B cell (primary cell): ENCODE measurements around the gene YAP1. TPM values are rescaled to one million over a fixed set of nuclear protein-coding genes. Genes with fewer than 3 reads are reported as not detected.

Source experiments
- ATAC-seq: fragments of 200-7000 bp; cut with Tn5 transposase; one replicate; pipeline ENCODE4 v1.10.0; 2021; ENCODE audit warnings: low read depth, mild to moderate bottlenecking, moderate number of reproducible peaks, moderate library complexity
- CTCF ChIA-PET: fragments of 350-600 bp; sonication (Branson Sonifier 250); formaldehyde crosslinking; loops from one replicate; lab custom pipeline; 2021; ENCODE audit warnings: antibody characterized with exemption, inconsistent platforms; lab: Charles Lee
- POLR2A ChIA-PET: fragments of 350-600 bp; sonication (Branson Sonifier 250); formaldehyde crosslinking; loops from one replicate; lab custom pipeline; 2021; ENCODE audit warnings: antibody characterized with exemption; lab: Charles Lee
- DNase-seq: peaks from one replicate; pipeline ENCODE4 v3.0.0; 2013
- H2AFZ ChIP-seq: 2 replicates; pipeline ENCODE4 v1.6.1; 2012; ENCODE audit warnings: mild to moderate bottlenecking, low read depth, low read length; ENCODE audit not compliant: insufficient read depth, poor library complexity, severe bottlenecking
- H3K27ac ChIP-seq, 2 donors: 1 replicate in 1 of 2; 2 replicates in 1 of 2; pipeline ENCODE4 v1.5.1; 2012 to 2013; ENCODE audit warnings: low read length in 2 of 2, mild to moderate bottlenecking in 2 of 2, moderate library complexity in 1 of 2
- H3K27me3 ChIP-seq, 4 experiments: fragments of 200-600 bp in 1 of 4; sonication (generic) in 1 of 4; replicated peaks in 1 of 4; 1 replicate in 2 of 4; 2 replicates in 2 of 4; pipeline versions ENCODE4 v1.6.1 to v1.7.0; 2013 to 2016; ENCODE audit warnings: low read length in 3 of 4, mild to moderate bottlenecking in 2 of 4, mixed read lengths in 1 of 4, moderate library complexity in 1 of 4; ENCODE audit not compliant: insufficient read depth in 4 of 4, control insufficient read depth in 3 of 4; ENCODE audit errors: control extremely low read depth in 1 of 4
- H3K36me3 ChIP-seq, 2 experiments: replicated peaks in 1 of 2; 1 replicate in 1 of 2; 2 replicates in 1 of 2; pipeline versions ENCODE4 v1.6.1 to v1.7.1; 2013; ENCODE audit warnings: low read length in 1 of 2; ENCODE audit not compliant: insufficient read depth in 2 of 2, control insufficient read depth in 1 of 2; ENCODE audit errors: control extremely low read depth in 1 of 2, extremely low read depth in 1 of 2
- H3K4me1 ChIP-seq, 2 donors: fragments of 200-600 bp in 1 of 2; sonication (generic) in 1 of 2; 1 replicate in 1 of 2; 2 replicates in 1 of 2; pipeline versions ENCODE4 v1.5.1 to v1.6.1; 2013 to 2017; ENCODE audit warnings: low read length in 2 of 2; ENCODE audit not compliant: control insufficient read depth in 2 of 2, insufficient read depth in 2 of 2
- H3K4me2 ChIP-seq: replicated peaks from 2 replicates; pipeline ENCODE3; 2012; ENCODE audit warnings: mild to moderate bottlenecking, low read depth, low read length; ENCODE audit not compliant: poor library complexity, severe bottlenecking
- H3K4me3 ChIP-seq, 5 experiments: fragments of 200-600 bp in 1 of 5; sonication (generic) in 1 of 5; 1 replicate in 3 of 5; 2 replicates in 2 of 5; pipeline versions ENCODE4 v1.5.1 to v1.7.0; 2011 to 2016; ENCODE audit warnings: low read length in 4 of 5, mild to moderate bottlenecking in 4 of 5, low read depth in 2 of 5, control low read depth in 1 of 5, moderate library complexity in 1 of 5; ENCODE audit not compliant: insufficient read depth in 1 of 5; ENCODE audit errors: control extremely low read depth in 1 of 5, extremely low read depth in 1 of 5
- H3K79me2 ChIP-seq: fragments of 200-600 bp; sonication (generic); one replicate; pipeline ENCODE4 v1.6.0; 2016; ENCODE audit warnings: low read length; ENCODE audit not compliant: control insufficient read depth, insufficient read depth
- H3K9ac ChIP-seq: fragments of 200-600 bp; sonication (generic); 2 replicates; pipeline ENCODE4 v1.6.1; 2017; ENCODE audit warnings: mild to moderate bottlenecking, low read length, moderate library complexity
- H3K9me3 ChIP-seq, 3 donors: one replicate each; pipeline versions ENCODE4 v1.6.1 to v1.7.1; 2013; ENCODE audit warnings: low read length in 2 of 3; ENCODE audit not compliant: control insufficient read depth in 2 of 3, insufficient read depth in 1 of 3; ENCODE audit errors: control extremely low read depth in 1 of 3
- H4K20me1 ChIP-seq: 2 replicates; pipeline ENCODE4 v1.6.0; 2012; ENCODE audit warnings: mild to moderate bottlenecking, low read length; ENCODE audit not compliant: insufficient read depth, control insufficient read depth, poor library complexity, severe bottlenecking
- H3K27ac Mint-ChIP-seq: one replicate; pipeline ENCODE4 v1.8.0; 2021; ENCODE audit warnings: mixed read lengths
- H3K27me3 Mint-ChIP-seq: one replicate; pipeline ENCODE4 v1.8.0; 2021; ENCODE audit warnings: mixed read lengths
- H3K4me1 Mint-ChIP-seq: one replicate; pipeline ENCODE4 v1.8.0; 2021; ENCODE audit warnings: mixed read lengths
- H3K4me3 Mint-ChIP-seq: one replicate; pipeline ENCODE4 v1.8.0; 2021; ENCODE audit warnings: mixed read lengths
- H3K9me3 Mint-ChIP-seq: one replicate; pipeline ENCODE4 v1.8.0; 2022; ENCODE audit warnings: mixed read lengths; ENCODE audit not compliant: insufficient read depth
- EZH2 ChIP-seq: IDR thresholded peaks from 2 replicates; pipeline ENCODE4 v1.6.1; 2012; ENCODE audit warnings: borderline replicate concordance, low read depth, mild to moderate bottlenecking, moderate library complexity, low read length; ENCODE audit not compliant: insufficient read depth, poor library complexity, severe bottlenecking
- WGBS: methylation state at CpG from one replicate; pipeline ENCODE4 v1.1.5; 2013; ENCODE audit warnings: missing lambda C conversion rate; ENCODE audit not compliant: insufficient coverage; 5-methylcytosine and 5-hydroxymethylcytosine counted together
- intact Hi-C: fragments of 100-400 bp; cut with micrococcal nuclease; formaldehyde crosslinking; loops from one replicate; pipeline ENCODE4 v1.10.0; 2022
- polyA plus RNA-seq: library from polyadenylated mRNA; depleted of rRNA; stranded (reverse); fragments of >200 nt; gene quantifications from 2 replicates; pipeline ENCODE4 v1.2.3, GENCODE V29; 2012
- total RNA-seq, 2 donors: library from RNA; stranded (reverse); fragments of 120-200 nt in 1 of 2; gene quantifications; 1 replicate in 1 of 2; 2 replicates in 1 of 2; pipeline versions ENCODE4 v1.2.3 to v1.2.4, GENCODE V29; 2013 to 2022
- TF ChIP-seq, protein P1 (sequence below): fragments of 200-600 bp; IDR thresholded peaks from one replicate; pipeline ENCODE4 v1.8.0; 2022; ENCODE audit warnings: antibody characterized with exemption, mild to moderate bottlenecking

The YAP1 gene
- total and polyA plus RNA-seq, 2 donors (not counting 1 experiment from before 2014, with no cell fraction given) = not detected

DNA sequence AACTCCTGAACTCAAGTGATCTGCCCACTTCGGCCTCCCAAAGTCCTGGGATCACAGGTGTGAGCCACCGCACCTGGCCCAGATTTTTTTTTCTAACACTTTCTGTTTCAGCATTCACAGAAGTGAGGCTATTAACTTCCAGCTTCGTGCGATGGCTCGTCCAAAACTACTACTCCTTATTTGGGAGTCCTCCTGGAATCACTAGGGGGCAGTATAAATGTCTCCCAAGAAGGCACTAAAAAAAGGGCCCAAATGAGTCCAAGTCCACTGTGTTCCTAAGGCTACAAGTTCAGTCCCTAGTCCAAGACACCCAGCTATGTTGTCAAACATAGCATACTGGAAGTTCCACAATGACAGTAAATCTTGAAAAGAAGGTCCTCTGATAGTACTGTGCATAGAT, 143.8 kb downstream of the YAP1 start:
- intact Hi-C loops = no loop called here
- peak; percentile 19 for DNase-seq

DNA sequence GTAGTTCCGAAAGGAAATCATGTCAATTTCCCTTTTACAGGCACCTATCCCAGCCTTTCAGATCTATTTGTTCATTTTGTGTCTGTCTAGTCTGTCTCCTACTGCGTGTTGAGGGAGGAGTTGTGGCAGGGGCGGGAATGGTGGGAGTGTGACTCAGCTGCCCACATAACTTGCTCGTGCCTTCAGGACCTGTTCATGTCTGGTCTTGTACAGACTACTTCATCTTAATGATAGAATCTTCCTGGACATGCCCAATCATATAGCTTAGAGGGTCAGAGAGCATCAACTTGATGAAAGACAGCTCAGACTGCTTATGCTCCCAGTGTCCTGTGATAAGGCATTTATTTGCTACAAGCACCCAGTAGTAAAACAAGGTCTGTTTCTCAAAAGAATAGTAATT, 146.0 kb downstream of the YAP1 start:
- TF ChIP-seq, protein P1, sequence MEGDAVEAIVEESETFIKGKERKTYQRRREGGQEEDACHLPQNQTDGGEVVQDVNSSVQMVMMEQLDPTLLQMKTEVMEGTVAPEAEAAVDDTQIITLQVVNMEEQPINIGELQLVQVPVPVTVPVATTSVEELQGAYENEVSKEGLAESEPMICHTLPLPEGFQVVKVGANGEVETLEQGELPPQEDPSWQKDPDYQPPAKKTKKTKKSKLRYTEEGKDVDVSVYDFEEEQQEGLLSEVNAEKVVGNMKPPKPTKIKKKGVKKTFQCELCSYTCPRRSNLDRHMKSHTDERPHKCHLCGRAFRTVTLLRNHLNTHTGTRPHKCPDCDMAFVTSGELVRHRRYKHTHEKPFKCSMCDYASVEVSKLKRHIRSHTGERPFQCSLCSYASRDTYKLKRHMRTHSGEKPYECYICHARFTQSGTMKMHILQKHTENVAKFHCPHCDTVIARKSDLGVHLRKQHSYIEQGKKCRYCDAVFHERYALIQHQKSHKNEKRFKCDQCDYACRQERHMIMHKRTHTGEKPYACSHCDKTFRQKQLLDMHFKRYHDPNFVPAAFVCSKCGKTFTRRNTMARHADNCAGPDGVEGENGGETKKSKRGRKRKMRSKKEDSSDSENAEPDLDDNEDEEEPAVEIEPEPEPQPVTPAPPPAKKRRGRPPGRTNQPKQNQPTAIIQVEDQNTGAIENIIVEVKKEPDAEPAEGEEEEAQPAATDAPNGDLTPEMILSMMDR = no peak
- TF ChIP-seq EZH2 = no peak
- no peaks in the 10 kb centered on the region for H4K20me1 ChIP-seq
- no peaks in the 10 kb centered on the region for H3K36me3 ChIP-seq
- CTCF ChIA-PET = interaction anchor here (0.7 to 1.7 kb wide), 2 partner anchors 13 to 441 kb away, joined by 3 to 5 read pairs; no protein-coding TSS in a partner anchor
- H3K4me3 ChIP-seq = no peak overlapping the region
- Mint-ChIP-seq H3K4me3 (no peak overlapping the region), H3K27ac (no peak overlapping the region), H3K9me3 (no peaks in the 10 kb centered on the region), H3K4me1 (no peaks in the 10 kb centered on the region), H3K27me3 (peaks cover 5% of the 10 kb centered on the region)
- H2AFZ ChIP-seq = no peak overlapping the region
- WGBS = 65% methylated on average over 2 of the region's 4 CpGs
- H3K27me3 ChIP-seq = no peaks in the 10 kb centered on the region
- no peaks in the 10 kb centered on the region for H3K4me1 ChIP-seq
- no peak overlapping the region for H3K27ac ChIP-seq
- intact Hi-C loops = no loop called here
- POLR2A ChIA-PET = no interaction called here
- DNase-seq (no peak), ATAC-seq (no peak)
- H3K9ac ChIP-seq = no peak overlapping the region
- no peak overlapping the region for H3K4me2 ChIP-seq
- no peaks in the 10 kb centered on the region for H3K9me3 ChIP-seq
- no peaks in the 10 kb centered on the region for H3K79me2 ChIP-seq

More for the DNA sequence above, 143.8 kb downstream of the YAP1 start:
- no peak overlapping the region for H3K4me3 Mint-ChIP-seq
- no peak overlapping the region for H3K27ac ChIP-seq
- POLR2A ChIA-PET = no interaction called here
- no peaks in the 10 kb centered on the region for H3K36me3 ChIP-seq
- TF ChIP-seq, protein P1 = peak; percentile 32
- TF ChIP-seq EZH2 = no peak
- H2AFZ ChIP-seq = no peak overlapping the region
- CTCF ChIA-PET = interaction anchor here (1.4 to 1.7 kb wide), 2 partner anchors 10 to 17 kb away, joined by 3 to 4 read pairs; no protein-coding TSS in a partner anchor
- H3K4me2 ChIP-seq = no peak overlapping the region
- no peaks in the 10 kb centered on the region for H3K79me2 ChIP-seq
- no peak for ATAC-seq
- no peaks in the 10 kb centered on the region for H3K4me1 Mint-ChIP-seq
- H3K9me3 Mint-ChIP-seq = no peaks in the 10 kb centered on the region
- H3K9ac ChIP-seq = no peak overlapping the region
- 96% methylated on average over 5 of the region's 5 CpGs for WGBS
- H3K27me3 Mint-ChIP-seq = no peaks in the 10 kb centered on the region
- H3K4me3 ChIP-seq = no peak overlapping the region
- no peaks in the 10 kb centered on the region for H3K4me1 ChIP-seq
- no peaks in the 10 kb centered on the region for H3K27me3 ChIP-seq
- no peaks in the 10 kb centered on the region for H4K20me1 ChIP-seq
- no peak overlapping the region for H3K27ac Mint-ChIP-seq
- H3K9me3 ChIP-seq = no peaks in the 10 kb centered on the region
